ENCODE measurements around the gene KCTD10.
"Not testable (repeated sequence)": the region's sequence is repeated elsewhere in the genome, so short reads cannot be mapped to it uniquely, and the experiment has no call there.

Gene KCTD10

GRCh38 chr12:109440851-109441490, 36.1 kb downstream of the KCTD10 start:
- FAIRE-seq (no peak), DNase-seq (ENCODE audit: insufficient read length) (no peak)
- no peak for TF ChIP-seq POLR2A (IDR thresholded peaks at IDR 0.05; ENCODE audit: low read depth, low read length)
- no peak for TF ChIP-seq TAF1 (IDR thresholded peaks at IDR 0.05; ENCODE audit: borderline replicate concordance, low read depth, low read length)
- TF ChIP-seq POLR2AphosphoS5 (IDR thresholded peaks at IDR 0.05; ENCODE audit: low read depth, low read length) = no peak

- DNase-seq (ENCODE audit: insufficient read length); FAIRE-seq: not testable (repeated sequence)
Measured at GRCh38 chr12:109439951-109440350, 37.1 kb downstream of the KCTD10 start.

GRCh38 chr12:109439181-109439580, 37.9 kb downstream of the KCTD10 start:
- no peak for FAIRE-seq
- TF ChIP-seq TAF1 (IDR thresholded peaks at IDR 0.05; ENCODE audit: borderline replicate concordance, low read depth, low read length) (no peak), POLR2AphosphoS5 (IDR thresholded peaks at IDR 0.05; ENCODE audit: low read depth, low read length) (no peak), POLR2A (IDR thresholded peaks at IDR 0.05; ENCODE audit: low read depth, low read length) (no peak)

GRCh38 chr12:109436188-109436560, 40.9 kb downstream of the KCTD10 start:
- no peak for FAIRE-seq
- DNase-seq (ENCODE audit: insufficient read length) = no peak
- TF ChIP-seq POLR2AphosphoS5 (IDR thresholded peaks at IDR 0.05; ENCODE audit: low read depth, low read length) = no peak
- no peak for TF ChIP-seq TAF1 (IDR thresholded peaks at IDR 0.05; ENCODE audit: borderline replicate concordance, low read depth, low read length)
- no peak for TF ChIP-seq POLR2A (IDR thresholded peaks at IDR 0.05; ENCODE audit: low read depth, low read length)

More at GRCh38 chr12:109439181-109439580, 37.9 kb downstream of the KCTD10 start:
- no peak for DNase-seq (ENCODE audit: insufficient read length)

- DNase-seq (ENCODE audit: insufficient read length) (no peak), FAIRE-seq (no peak)
- no peak for TF ChIP-seq TAF1 (IDR thresholded peaks at IDR 0.05; ENCODE audit: borderline replicate concordance, low read depth, low read length)
Measured at GRCh38 chr12:109435428-109436187, 41.5 kb downstream of the KCTD10 start.

- DNase-seq (ENCODE audit: insufficient read length) = no peak
- FAIRE-seq = no peak
- TF ChIP-seq POLR2AphosphoS5 (IDR thresholded peaks at IDR 0.05; ENCODE audit: low read depth, low read length) (no peak), POLR2A (IDR thresholded peaks at IDR 0.05; ENCODE audit: low read depth, low read length) (no peak), TAF1 (IDR thresholded peaks at IDR 0.05; ENCODE audit: borderline replicate concordance, low read depth, low read length) (no peak)
Measured at GRCh38 chr12:109434582-109434981, 42.5 kb downstream of the KCTD10 start.

- TF ChIP-seq POLR2A (IDR thresholded peaks at IDR 0.05; ENCODE audit: low read depth, low read length) (no peak), TAF1 (IDR thresholded peaks at IDR 0.05; ENCODE audit: borderline replicate concordance, low read depth, low read length) (no peak), POLR2AphosphoS5 (IDR thresholded peaks at IDR 0.05; ENCODE audit: low read depth, low read length) (no peak)
- DNase-seq (ENCODE audit: insufficient read length) (no peak), FAIRE-seq (no peak)
Measured at GRCh38 chr12:109433618-109434017, 43.5 kb downstream of the KCTD10 start.

GRCh38 chr12:109432842-109433304, 44.2 kb downstream of the KCTD10 start:
- FAIRE-seq (peak; percentile 96), DNase-seq (ENCODE audit: insufficient read length) (peak; percentile 31)
- TF ChIP-seq POLR2AphosphoS5 (IDR thresholded peaks at IDR 0.05; ENCODE audit: low read depth, low read length) (no peak), POLR2A (IDR thresholded peaks at IDR 0.05; ENCODE audit: low read depth, low read length) (no peak), TAF1 (IDR thresholded peaks at IDR 0.05; ENCODE audit: borderline replicate concordance, low read depth, low read length) (no peak)

GRCh38 chr12:109432431-109432830, 44.7 kb downstream of the KCTD10 start:
- DNase-seq (ENCODE audit: insufficient read length) (no peak), FAIRE-seq (no peak)

GRCh38 chr12:109430244-109430643, 46.9 kb downstream of the KCTD10 start:
- DNase-seq (ENCODE audit: insufficient read length) (no peak), FAIRE-seq (no peak)
- TF ChIP-seq POLR2A (IDR thresholded peaks at IDR 0.05; ENCODE audit: low read depth, low read length) (no peak), POLR2AphosphoS5 (IDR thresholded peaks at IDR 0.05; ENCODE audit: low read depth, low read length) (no peak), TAF1 (IDR thresholded peaks at IDR 0.05; ENCODE audit: borderline replicate concordance, low read depth, low read length) (no peak)

More at GRCh38 chr12:109432431-109432830, 44.7 kb downstream of the KCTD10 start:
- TF ChIP-seq TAF1 (IDR thresholded peaks at IDR 0.05; ENCODE audit: borderline replicate concordance, low read depth, low read length) = no peak
- no peak for TF ChIP-seq POLR2A (IDR thresholded peaks at IDR 0.05; ENCODE audit: low read depth, low read length)
- no peak for TF ChIP-seq POLR2AphosphoS5 (IDR thresholded peaks at IDR 0.05; ENCODE audit: low read depth, low read length)

GRCh38 chr12:109428804-109429203, 48.3 kb downstream of the KCTD10 start:
- DNase-seq (ENCODE audit: insufficient read length); FAIRE-seq: not testable (repeated sequence)

GRCh38 chr12:109428037-109428629, 49.0 kb downstream of the KCTD10 start:
- FAIRE-seq (peak; percentile 89), DNase-seq (ENCODE audit: insufficient read length) (peak; percentile 53)
- TF ChIP-seq POLR2AphosphoS5 (IDR thresholded peaks at IDR 0.05; ENCODE audit: low read depth, low read length) (no peak), POLR2A (IDR thresholded peaks at IDR 0.05; ENCODE audit: low read depth, low read length) (no peak), TAF1 (IDR thresholded peaks at IDR 0.05; ENCODE audit: borderline replicate concordance, low read depth, low read length) (no peak)
